Suppressor macrophage treated with lipopolysaccharide for 4 hours (primary cell): ENCODE results near the gene AGXT2.

ENCODE experiments used
- DNase-seq: peaks from one replicate; pipeline ENCODE4 v3.0.0-alpha.2; 2020

The AGXT2 gene, protein sequence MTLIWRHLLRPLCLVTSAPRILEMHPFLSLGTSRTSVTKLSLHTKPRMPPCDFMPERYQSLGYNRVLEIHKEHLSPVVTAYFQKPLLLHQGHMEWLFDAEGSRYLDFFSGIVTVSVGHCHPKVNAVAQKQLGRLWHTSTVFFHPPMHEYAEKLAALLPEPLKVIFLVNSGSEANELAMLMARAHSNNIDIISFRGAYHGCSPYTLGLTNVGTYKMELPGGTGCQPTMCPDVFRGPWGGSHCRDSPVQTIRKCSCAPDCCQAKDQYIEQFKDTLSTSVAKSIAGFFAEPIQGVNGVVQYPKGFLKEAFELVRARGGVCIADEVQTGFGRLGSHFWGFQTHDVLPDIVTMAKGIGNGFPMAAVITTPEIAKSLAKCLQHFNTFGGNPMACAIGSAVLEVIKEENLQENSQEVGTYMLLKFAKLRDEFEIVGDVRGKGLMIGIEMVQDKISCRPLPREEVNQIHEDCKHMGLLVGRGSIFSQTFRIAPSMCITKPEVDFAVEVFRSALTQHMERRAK

GRCh38 chr5:35047785-35048404 is at the start of gene AGXT2:
Gene AGXT2, minus strand, starts transcription at chr5:35047949. Its CDS starts 57 bp downstream, at chr5:35047892.
- DNase-seq, result no peak

DNA sequence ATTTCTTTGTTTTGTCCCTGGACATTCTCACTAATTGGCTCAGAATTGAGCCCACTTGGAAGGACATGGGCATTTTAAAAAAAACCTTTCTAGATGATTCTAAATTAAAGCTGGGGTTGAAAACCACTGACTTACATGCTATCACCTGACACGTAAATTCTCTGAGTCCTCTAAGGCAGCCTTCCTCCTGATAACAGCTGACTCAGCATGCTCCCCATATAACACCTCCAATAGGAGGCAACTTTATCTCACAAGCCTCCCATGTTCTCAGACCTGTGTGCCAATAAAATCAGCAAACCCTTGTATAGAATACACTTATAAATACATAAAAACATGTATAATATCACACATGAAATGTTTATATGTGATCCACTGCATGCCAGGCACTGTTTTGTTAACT is 49.2 kb upstream of the AGXT2 start:
- no peak for DNase-seq

- DNase-seq, result peak; percentile 64
Measured at GRCh38 chr5:35096216-35096615, 48.5 kb upstream of the AGXT2 start.

GRCh38 chr5:35095366-35095765 is 47.6 kb upstream of the AGXT2 start:
- DNase-seq, result no peak

GRCh38 chr5:35094948-35095347 is 47.2 kb upstream of the AGXT2 start:
- DNase-seq, result no peak

DNA sequence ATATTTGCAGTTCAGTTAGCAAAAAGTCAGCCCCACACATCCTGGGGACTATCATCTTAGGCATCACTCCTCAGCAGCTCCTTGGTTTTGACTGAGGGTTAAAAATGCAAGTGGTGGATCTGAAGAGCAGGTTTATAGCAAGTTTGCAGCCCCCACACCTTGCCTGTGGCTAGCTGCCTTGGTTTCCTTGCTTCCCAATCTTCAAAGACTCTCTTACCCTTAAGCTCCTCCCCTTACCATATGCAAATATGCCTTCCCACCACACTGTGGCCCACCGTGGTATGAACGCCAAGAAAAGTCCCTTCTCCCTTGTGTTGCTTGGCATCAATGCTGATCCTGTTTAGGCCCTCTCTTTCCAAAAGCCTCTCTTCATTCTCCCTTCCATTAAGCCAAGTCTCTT is 45.0 kb upstream of the AGXT2 start:
- no peak for DNase-seq

DNA sequence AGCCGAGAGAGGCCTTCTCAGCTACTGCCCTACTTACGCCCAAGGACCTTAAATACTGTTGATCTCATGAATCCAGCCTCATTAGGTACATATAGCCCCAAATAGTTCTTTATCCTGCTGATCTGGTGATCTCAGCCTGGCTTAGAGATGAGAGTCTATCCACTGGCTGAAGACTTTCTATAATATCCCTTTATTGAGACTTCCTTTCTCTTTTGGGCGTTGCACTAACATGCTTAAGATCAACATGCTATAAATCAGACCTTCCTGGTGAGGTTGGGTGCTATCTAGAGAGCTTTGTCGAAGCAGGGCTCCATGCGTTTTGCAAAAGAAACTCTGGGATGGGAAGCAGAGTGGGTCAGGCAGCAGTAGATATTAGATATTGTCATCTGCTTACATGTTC is 44.0 kb upstream of the AGXT2 start:
- no peak for DNase-seq

DNA sequence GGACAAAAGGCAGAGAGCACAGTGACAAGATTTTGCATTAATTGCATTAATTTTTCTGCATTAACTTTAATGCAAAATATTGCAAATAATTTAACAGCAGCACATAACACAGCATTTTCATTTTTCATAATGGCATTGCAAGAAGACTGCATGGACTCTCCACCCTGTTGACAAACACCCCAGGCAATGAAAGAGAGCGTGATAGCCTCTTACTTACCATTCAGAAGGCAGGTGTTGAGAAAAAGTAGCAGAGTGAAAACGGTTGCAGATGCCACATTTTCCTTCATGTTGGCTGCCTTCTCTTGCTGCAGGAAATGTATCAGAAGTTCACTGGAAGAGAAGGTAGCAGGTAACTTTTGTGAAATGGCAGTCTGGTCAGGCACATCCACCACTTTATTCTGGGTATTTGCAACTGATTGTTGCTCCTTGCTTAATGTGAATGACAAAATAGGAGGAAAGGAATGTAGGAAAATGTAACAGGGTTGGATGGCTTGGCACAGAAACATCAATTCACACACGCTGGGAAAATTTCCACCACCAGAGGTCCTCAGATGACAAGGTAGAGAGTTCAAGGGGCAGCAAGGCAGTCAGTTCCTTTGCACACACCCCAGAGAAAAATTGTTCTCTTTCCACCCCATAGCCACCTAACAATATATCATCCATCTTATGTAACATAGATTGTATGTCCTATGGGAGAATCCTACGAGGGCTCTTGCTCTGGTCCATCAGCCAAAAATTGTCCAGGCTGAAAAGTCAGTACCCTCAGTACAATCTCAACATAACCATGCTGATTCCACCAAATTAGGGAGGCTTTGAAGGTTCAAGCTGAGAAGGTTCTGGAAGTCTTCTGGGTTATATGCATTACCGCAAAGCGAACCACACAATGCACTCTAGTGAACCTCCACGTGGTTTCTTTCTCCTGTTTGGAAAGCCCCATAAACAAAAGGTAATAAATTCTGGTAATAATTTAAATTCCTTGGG is 41.9 kb upstream of the AGXT2 start:
- DNase-seq, result peak; percentile 74

- DNase-seq, result no peak
Measured at GRCh38 chr5:35087991-35088390, 40.2 kb upstream of the AGXT2 start.

DNA sequence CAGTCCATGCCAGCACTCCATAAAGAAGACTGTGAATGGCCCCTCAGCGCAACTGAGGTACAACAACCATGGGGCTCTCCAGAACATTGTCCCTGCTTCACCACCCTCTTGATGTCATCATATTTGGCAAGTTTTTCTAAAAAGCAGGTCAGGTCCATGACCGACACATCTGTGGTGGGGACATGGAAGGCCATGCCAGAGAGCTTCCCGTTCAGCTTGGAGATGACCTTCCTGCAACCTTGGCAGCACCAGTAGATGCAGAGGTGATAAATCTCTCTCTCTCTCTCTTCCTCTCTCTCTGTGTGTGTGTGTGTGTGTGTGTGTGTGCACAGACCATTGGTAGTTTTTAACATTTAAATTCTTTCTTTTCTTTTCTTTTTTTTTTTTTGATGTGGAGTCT is 35.4 kb upstream of the AGXT2 start:
- no peak for DNase-seq

- no peak for DNase-seq
Measured at GRCh38 chr5:35082530-35082929, 34.8 kb upstream of the AGXT2 start.

GRCh38 chr5:35081134-35081533 is 33.4 kb upstream of the AGXT2 start:
- DNase-seq, result no peak

DNA sequence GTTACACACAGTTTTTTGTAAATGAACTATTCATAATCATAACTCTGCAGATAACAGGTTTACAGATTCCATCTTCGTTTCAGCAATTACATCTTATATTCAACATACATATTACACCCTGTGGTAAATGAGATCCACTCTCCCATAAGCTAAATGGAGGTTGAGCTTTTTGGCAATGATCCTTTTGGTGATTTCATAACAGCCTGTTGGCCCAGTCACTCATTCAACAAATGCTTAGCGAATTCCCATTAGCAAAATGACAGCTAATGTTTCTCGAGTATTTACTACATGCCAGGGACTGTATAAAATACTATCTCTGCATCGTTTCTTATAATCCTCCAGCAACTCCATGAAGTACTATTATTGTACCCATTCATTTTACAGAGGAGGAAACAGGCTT is 25.4 kb upstream of the AGXT2 start:
- no peak for DNase-seq

GRCh38 chr5:35069188-35069587 is 21.4 kb upstream of the AGXT2 start:
- DNase-seq, result no peak

- DNase-seq, result no peak
Measured at GRCh38 chr5:35067985-35068384, 20.2 kb upstream of the AGXT2 start.

- DNase-seq, result peak; percentile 58
Measured at GRCh38 chr5:35066260-35066795, 18.6 kb upstream of the AGXT2 start.

- no peak for DNase-seq
Measured at GRCh38 chr5:35063414-35063813, 15.7 kb upstream of the AGXT2 start.

DNA sequence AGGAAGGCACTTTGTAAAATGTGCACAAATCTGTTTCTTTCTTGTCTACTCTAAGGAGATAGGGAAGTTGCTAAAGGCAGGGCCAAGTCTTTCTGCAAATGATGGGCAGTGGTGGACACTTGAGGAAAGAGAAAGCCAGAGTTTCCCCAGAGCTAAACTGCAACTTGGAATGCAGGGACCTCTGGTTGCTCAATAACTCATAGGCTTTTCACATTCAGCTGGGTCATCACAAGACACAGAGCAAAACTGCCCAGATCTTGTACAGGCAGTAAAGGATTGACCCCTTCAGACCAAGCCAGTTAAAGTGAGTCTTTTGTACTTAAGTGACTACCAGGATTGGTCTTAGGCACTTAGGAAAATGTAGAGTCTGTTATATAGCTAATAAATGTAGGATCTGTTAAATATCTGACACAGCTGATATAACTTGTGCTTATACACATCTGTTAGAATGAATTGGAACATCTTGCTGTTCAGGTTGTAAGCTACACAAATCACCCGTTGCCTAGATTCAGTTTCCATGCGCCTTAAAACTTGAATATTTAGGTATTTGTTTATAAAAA is 13.5 kb upstream of the AGXT2 start:
- DNase-seq, result peak; percentile 67

DNA sequence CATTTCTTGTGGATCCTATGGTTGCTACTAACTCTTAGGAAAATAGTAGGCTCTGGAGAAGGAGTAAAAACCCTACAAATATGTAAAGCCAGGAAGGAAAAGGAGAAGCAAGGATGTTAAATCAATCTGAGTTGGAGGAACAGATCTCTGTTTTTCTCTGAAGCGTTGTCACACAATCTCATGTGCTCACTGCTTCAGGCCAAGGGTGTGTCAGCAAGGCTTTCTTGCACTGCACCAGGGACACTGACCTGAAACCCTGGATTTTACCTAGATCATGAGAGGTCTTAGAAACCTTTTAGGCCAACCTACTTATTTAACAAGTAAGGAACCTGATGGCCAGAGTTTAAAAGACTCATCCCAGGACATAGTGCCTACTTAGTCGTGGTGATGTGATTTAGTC is 12.5 kb upstream of the AGXT2 start:
- no peak for DNase-seq

DNA sequence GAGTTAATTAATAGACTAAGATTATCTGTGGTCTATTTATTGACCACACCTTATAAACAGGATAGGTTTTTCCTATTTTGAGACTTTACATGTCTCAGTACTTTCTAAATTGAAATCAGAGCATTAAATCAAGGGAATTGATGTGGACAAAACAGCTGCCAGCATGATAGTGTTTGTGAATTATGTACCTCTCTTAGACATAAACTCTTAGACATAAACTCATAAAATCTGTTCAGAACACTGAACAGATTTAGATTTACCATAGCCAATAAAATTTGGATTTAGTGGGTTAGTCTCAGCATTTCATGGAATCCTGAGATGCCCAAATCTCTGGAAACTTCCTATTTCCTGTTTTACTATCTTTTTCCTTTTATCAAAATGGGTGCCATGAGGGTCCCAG is 11.5 kb upstream of the AGXT2 start:
- DNase-seq, result no peak

- DNase-seq, result peak; percentile 38
Measured at GRCh38 chr5:35058374-35058788, 10.6 kb upstream of the AGXT2 start.

- no peak for DNase-seq
Measured at GRCh38 chr5:35056686-35057085, 8.9 kb upstream of the AGXT2 start.

DNA sequence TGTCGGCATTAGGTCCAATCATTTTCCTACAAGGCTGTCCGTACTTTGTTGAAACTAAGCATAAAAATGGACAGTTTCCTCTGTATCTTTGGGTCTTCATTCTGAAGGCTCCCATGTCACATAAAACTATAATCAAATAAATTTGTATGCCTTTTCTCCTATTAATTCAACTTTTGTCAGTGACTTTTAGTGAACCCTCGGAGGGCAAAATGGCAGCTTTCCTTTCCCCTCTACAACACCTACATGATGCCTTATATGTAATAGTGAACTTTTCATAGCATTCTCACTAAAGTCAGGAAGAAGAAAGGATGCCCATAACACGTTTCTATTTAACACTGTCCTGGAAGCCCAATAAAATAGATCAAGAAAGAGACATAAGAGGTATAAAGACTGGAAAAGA is 5.1 kb upstream of the AGXT2 start:
- no peak for DNase-seq
